ENCODE data around the gene ATF7.
A peak's percentile ranks its signal among the peaks of the same experiment; 100 is the strongest.

The ATF7 gene

GRCh38 chr12:53498235-53498630 is 127.9 kb downstream of the ATF7 start:
- no peak for DNase-seq (ENCODE audit: low spot score)
- TF ChIP-seq CTCF (IDR thresholded peaks at IDR 0.05; ENCODE audit: extremely low read depth, missing control alignments) = no peak

GRCh38 chr12:53497461-53497860 is 128.7 kb downstream of the ATF7 start:
- no peak for TF ChIP-seq CTCF (IDR thresholded peaks at IDR 0.05; ENCODE audit: extremely low read depth, missing control alignments)
- DNase-seq (ENCODE audit: low spot score) = no peak

GRCh38 chr12:53496752-53497032 is 129.5 kb downstream of the ATF7 start:
- no peak for TF ChIP-seq CTCF (IDR thresholded peaks at IDR 0.05; ENCODE audit: extremely low read depth, missing control alignments)
- no peak for DNase-seq (ENCODE audit: low spot score)

- DNase-seq (ENCODE audit: low spot score) = no peak
- TF ChIP-seq CTCF (IDR thresholded peaks at IDR 0.05; ENCODE audit: extremely low read depth, missing control alignments) = no peak
These were observed 130.1 kb downstream of the ATF7 start for GRCh38 chr12:53495903-53496751.

GRCh38 chr12:53493610-53494391 is 132.4 kb downstream of the ATF7 start:
- TF ChIP-seq CTCF (IDR thresholded peaks at IDR 0.05; ENCODE audit: extremely low read depth, missing control alignments) = no peak
- no peak for DNase-seq (ENCODE audit: low spot score)

- TF ChIP-seq CTCF (IDR thresholded peaks at IDR 0.05; ENCODE audit: extremely low read depth, missing control alignments) = no peak
- peak; percentile 95 for DNase-seq (ENCODE audit: low spot score)
These were observed 133.2 kb downstream of the ATF7 start for GRCh38 chr12:53492830-53493609.

GRCh38 chr12:53492188-53492587 is 134.0 kb downstream of the ATF7 start:
- no peak for DNase-seq (ENCODE audit: low spot score)
- TF ChIP-seq CTCF (IDR thresholded peaks at IDR 0.05; ENCODE audit: extremely low read depth, missing control alignments) = no peak

Data from GM20000 (cell line).